GM10847 (cell line): ENCODE measurements around the gene EMP1.

ENCODE experiments used
- POLR2A ChIP-seq: IDR thresholded peaks from 2 replicates; pipeline ENCODE4 v1.6.1; 2011; ENCODE audit not compliant: insufficient read length; ENCODE audit errors: extremely low read depth

The EMP1 gene

DNA sequence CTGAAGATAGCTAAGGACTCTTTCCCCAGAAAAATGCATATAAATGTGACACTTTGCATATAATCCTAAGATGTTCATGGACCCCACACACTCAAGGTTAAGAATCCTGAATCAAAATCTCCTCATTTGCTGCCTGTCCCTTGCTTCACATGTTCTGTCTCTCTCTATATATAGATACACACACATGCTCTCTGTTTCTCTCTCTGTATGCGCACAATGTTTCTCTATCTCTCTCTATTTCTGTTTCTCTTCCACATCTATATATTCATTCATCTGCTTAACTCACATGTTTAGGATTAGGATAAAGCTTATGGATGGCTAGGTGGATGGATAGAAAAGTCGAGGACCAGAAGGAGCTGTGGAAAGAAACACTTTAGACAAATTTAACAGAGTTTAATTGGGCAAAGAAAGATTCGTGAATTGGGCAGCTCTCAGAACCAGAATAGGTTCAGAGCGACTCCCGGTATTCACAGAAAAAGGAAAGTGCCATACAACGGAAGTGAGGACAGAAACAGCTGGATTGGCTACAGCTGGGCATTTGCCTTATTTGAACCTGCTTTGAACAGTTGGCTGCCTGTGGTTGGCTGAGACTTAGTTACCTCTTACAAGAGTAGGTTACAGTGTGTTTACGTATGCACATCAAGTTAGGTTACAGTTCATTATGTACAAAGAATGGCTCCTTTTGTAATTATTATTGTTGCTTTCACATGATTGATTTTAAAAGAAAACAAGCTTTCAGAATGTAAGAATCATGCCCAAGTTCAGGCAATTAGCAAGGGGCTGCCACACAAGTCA is 57.6 kb downstream of the EMP1 start:
- TF ChIP-seq POLR2A = no peak

- TF ChIP-seq POLR2A = no peak
These were observed 59.5 kb downstream of the EMP1 start for GRCh38 chr12:13255792-13256691.

GRCh38 chr12:13256692-13257045 is 60.1 kb downstream of the EMP1 start:
- TF ChIP-seq POLR2A = no peak

DNA sequence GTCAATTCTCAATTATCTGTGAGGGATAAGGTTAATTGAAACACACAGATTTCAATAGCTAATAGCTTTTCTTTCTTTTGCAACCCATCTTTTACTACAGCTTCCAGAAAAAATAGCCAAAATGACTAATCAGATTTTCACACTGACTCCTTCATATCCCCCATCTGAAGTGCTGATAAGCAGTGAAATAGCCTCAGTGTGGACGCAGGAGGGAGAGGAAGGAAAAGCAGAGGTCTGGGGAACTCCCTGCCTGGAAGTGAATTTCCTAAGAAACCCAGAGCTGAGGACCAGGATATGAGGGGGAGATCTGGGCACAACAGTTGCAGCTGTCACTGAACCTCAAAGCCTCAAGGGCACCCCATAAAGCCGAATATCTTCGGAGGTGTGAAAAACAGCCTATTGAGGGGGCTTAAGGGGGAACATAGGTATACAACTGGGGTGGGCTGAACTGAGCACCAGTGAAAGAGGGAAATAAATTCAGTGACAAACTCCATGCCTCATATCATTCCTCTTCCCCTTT is 60.9 kb downstream of the EMP1 start:
- no peak for TF ChIP-seq POLR2A

DNA sequence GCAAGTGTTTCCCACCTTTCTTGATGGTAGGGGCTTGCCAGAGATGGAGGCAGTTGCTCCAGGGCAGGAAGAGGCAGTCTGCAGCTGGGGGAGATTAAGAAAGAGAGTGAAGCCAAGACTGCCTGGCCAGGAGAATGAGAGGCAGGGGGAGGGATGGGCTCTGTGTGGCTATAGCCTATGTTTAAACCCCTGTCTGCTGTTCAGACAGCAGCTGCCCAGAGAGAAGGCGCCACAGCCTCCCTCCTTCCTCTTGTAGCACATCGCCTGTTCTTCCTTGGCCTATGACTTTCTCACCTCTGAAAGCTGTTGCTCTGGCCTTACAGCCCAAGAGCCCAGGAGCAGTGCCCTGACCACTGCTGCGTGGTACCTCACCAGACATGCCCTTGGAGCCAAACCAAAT is 61.7 kb downstream of the EMP1 start:
- no peak for TF ChIP-seq POLR2A

DNA sequence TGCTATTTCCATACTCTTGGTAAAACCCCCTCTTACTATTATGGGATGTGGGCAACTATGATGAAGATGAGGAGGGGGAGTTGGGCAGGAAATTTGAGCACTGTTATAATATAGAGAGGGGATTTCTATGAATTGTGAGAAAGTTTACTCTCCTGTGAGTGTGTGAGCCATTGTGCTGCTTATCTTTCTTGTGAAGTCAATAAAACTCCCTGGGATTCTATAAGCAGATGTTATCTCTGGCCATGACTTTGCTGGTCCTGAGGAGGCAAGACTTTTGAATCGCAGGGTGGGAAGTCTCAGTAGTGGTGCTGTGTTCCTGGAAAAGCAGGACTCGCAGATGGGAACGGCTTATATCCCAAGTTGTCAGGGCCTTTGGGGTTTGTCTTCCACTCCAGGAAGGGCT is 62.2 kb downstream of the EMP1 start:
- TF ChIP-seq POLR2A = no peak

DNA sequence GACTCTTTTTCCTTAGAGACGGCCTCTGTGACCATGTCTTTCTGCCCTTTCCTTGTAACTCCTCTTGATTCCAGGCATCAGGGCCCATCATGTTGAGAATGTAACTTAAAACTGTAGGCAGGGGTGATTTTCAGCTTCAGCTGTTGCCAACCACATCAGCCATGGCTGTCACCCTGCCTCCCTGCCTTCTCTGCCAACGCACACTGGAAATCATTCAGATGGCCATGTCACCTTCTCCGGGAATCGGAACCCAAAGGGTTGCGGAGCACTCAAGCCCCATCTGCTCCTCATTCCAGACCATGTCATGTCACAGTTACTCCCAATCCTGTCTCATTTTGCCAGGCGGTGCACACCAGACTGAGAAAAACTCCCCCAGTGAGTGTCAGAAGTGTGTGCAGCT is 72.1 kb downstream of the EMP1 start:
- TF ChIP-seq POLR2A = no peak
